ENCODE measurements around the gene ARID1B.

The ARID1B gene

DNA sequence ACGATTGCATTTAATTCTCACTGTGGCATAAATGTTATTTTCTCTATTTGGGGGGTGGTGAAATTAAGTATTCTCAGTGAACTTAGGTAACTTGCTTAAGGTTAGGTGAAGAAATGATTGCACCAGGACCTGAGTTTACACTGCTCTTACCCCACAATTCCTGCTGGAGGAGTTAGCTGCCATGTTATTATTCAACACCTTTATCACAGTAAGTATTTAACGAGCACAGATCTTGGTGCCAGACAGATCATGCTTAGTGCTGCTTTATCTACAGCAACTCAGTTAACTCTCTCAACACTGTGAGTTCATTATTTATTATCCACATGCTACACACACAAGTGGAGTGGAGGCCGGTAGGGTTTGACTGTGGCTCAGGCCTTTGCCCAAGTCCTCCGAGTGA lies 296.4 kb downstream of the ARID1B start:
- TF ChIP-seq, protein P1, sequence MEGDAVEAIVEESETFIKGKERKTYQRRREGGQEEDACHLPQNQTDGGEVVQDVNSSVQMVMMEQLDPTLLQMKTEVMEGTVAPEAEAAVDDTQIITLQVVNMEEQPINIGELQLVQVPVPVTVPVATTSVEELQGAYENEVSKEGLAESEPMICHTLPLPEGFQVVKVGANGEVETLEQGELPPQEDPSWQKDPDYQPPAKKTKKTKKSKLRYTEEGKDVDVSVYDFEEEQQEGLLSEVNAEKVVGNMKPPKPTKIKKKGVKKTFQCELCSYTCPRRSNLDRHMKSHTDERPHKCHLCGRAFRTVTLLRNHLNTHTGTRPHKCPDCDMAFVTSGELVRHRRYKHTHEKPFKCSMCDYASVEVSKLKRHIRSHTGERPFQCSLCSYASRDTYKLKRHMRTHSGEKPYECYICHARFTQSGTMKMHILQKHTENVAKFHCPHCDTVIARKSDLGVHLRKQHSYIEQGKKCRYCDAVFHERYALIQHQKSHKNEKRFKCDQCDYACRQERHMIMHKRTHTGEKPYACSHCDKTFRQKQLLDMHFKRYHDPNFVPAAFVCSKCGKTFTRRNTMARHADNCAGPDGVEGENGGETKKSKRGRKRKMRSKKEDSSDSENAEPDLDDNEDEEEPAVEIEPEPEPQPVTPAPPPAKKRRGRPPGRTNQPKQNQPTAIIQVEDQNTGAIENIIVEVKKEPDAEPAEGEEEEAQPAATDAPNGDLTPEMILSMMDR (IDR thresholded peaks at IDR 0.05; ENCODE audit: borderline replicate concordance, control extremely low read depth, extremely low read depth, insufficient read depth, missing control alignments): no peak
- DNase-seq (ENCODE audit: low spot score): no peak
- in situ Hi-C loops (cut with MboI; ENCODE audit: low sequenced_read_pairs, unreplicated experiment): no loop called here

DNA sequence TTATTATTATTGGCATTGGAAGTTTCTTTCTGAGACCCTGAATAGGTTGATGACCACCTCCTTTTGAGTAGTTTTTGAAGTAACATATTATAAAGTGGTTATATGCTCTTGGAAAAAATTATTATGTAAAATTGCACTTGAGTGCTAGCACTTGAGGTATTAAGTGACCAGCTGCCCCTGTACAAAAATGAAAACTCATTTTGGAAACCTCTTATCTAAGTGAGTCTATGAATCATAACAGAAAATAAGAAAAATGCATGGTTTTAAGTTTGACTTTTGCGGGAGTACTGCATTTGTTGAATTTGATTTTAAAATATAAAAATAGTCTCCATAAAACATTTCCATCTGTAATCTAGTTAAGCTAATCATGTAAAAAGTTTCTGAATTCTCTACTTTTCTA lies 297.8 kb downstream of the ARID1B start:
- DNase-seq (ENCODE audit: low spot score): no peak
- in situ Hi-C loops (cut with MboI; ENCODE audit: low sequenced_read_pairs, unreplicated experiment): no loop called here
- TF ChIP-seq, protein P1 (IDR thresholded peaks at IDR 0.05; ENCODE audit: borderline replicate concordance, control extremely low read depth, extremely low read depth, insufficient read depth, missing control alignments): no peak

DNA sequence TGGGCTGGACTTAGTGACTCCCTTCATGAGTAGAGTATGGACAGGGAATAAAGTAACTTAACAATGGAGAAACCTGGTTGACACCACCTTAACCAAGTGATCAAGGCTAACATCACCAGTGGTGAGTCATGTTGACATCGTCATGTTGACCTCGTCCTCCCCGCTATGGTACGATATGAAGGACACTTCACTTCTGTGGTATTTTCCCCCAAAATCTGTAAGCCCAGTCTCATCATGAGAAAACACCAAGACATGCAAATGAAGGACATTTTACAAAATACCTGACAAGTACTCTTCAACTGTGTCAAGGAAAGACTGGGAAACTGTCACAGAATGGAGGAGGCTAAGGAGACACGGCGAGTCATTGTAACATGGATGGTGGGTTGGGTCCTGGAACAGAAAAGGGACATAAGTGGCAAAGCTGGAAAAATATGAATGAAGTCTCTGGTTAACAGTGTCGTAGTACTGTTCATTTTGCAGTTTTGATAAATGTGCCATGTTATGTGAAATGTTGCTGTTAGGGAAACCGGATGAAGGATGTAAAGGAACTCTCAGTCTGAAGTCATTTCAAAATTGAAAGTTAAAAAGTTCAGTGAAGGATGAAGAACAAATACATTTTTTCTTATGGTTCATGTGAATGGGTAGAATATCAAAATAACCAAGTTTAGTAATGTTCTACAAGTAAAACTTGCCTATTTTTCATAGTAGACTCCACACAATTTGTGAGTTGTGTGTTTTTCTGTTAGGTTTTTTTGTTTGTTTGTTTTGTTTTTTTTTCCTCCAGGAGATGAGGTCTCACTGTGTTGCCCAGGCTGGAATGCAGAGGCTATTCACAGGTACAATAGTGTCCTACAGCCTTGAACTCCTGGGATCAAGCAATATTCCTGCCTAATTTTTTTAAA lies 298.6 kb downstream of the ARID1B start:
- in situ Hi-C loops (cut with MboI; ENCODE audit: low sequenced_read_pairs, unreplicated experiment): no loop called here
- TF ChIP-seq, protein P1 (IDR thresholded peaks at IDR 0.05; ENCODE audit: borderline replicate concordance, control extremely low read depth, extremely low read depth, insufficient read depth, missing control alignments): no peak
- peak; percentile 44 for DNase-seq (ENCODE audit: low spot score)

DNA sequence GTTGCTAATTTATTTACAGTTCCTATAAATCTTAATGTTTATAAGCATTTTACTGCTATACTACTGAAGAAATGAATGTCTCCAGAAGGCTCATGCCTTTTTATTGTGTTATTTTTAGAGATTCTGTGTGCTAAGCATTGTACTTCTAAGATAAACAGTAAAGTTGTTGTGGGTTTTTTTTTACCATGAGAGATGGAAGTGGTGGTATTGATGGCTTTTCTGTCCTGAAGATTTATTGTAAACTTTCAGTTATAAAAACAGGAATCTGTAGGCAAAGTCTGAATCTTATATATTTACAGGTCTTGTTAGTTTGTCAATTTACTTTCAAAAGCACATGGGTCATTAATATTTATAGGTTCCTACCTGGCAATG lies 299.3 kb downstream of the ARID1B start:
- TF ChIP-seq, protein P1 (IDR thresholded peaks at IDR 0.05; ENCODE audit: borderline replicate concordance, control extremely low read depth, extremely low read depth, insufficient read depth, missing control alignments): no peak
- in situ Hi-C loops (cut with MboI; ENCODE audit: low sequenced_read_pairs, unreplicated experiment): no loop called here
- DNase-seq (ENCODE audit: low spot score): no peak

DNA sequence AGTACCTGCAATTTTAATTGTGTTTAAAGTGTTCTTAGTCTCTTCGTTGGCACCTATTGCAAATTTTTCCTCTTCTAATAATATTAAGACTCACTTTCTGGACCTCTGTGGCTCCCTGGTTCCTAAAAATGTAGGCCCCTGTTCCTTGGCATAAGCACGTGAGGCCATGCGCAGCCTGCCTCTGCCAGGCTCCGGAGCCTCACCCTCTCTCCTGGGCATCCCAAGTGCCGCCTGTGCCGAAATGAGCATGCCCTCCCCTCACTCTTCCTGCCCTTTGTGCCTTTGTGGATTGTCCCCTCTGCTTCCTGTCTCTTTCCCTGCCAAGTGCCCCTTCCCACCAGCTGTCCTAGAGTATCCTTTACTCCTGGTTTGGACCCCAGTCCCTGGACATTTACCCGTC lies 300.1 kb downstream of the ARID1B start:
- TF ChIP-seq, protein P1 (IDR thresholded peaks at IDR 0.05; ENCODE audit: borderline replicate concordance, control extremely low read depth, extremely low read depth, insufficient read depth, missing control alignments): no peak
- no peak for DNase-seq (ENCODE audit: low spot score)
- in situ Hi-C loops (cut with MboI; ENCODE audit: low sequenced_read_pairs, unreplicated experiment): no loop called here

DNA sequence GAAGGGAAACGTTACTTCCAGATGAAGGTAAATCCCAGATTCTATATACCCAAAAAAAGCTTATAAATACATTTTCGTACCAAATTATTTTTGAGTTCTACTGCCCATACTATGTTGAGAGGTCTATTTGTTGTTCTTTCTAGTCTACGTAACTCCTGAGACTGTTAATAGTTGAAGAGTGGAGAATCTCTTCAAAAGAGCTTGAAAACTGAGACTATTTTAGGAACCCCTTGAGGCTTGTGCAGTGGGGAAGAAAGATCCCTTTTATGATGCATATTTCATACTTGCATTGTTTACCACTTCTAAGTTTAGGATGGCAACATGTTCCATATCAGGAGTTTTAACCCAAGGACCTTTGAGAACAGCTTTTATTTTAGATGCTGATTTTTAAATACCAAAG lies 301.1 kb downstream of the ARID1B start:
- no peak for DNase-seq (ENCODE audit: low spot score)
- in situ Hi-C loops (cut with MboI; ENCODE audit: low sequenced_read_pairs, unreplicated experiment): no loop called here
- TF ChIP-seq, protein P1 (IDR thresholded peaks at IDR 0.05; ENCODE audit: borderline replicate concordance, control extremely low read depth, extremely low read depth, insufficient read depth, missing control alignments): no peak
